HUES64 (cell line): ENCODE measurements around the gene TMEM253.
A peak's percentile ranks its signal among the peaks of the same experiment; 100 is the strongest.

ENCODE experiments used
- H3K27ac ChIP-seq: 2 replicates; pipeline ENCODE4 v1.7.0; 2013; ENCODE audit warnings: low read depth, low read length, inconsistent platforms
- H3K27me3 ChIP-seq: 2 replicates; pipeline ENCODE4 v1.6.1; 2013; ENCODE audit warnings: mild to moderate bottlenecking, low read length; ENCODE audit not compliant: insufficient read depth
- H3K36me3 ChIP-seq: 2 replicates; pipeline ENCODE4 v1.6.1; 2013; ENCODE audit warnings: mild to moderate bottlenecking, low read length; ENCODE audit not compliant: insufficient read depth
- H3K4me1 ChIP-seq: 2 replicates; pipeline ENCODE4 v1.6.1; 2013; ENCODE audit warnings: mild to moderate bottlenecking, low read length, moderate library complexity; ENCODE audit not compliant: insufficient read depth
- H3K4me3 ChIP-seq: 2 replicates; pipeline ENCODE4 v1.5.1; 2013; ENCODE audit warnings: mild to moderate bottlenecking, low read length, moderate library complexity
- H3K9ac ChIP-seq: 2 replicates; pipeline ENCODE4 v1.6.1; 2013; ENCODE audit warnings: mild to moderate bottlenecking, low read depth, low read length
- H3K9me3 ChIP-seq: 2 replicates; pipeline ENCODE4 v1.6.1; 2013; ENCODE audit warnings: low read depth, low read length; ENCODE audit not compliant: insufficient read depth
- WGBS: fragments of 150-250, 120-280 bp; methylation state at CpG from one replicate; pipeline ENCODE4 v1.1.7; 2013; ENCODE audit warnings: missing lambda C conversion rate; 5-methylcytosine and 5-hydroxymethylcytosine counted together

TMEM253 gene

GRCh38 chr14:21072031-21072473 is 28.8 kb upstream of the TMEM253 start:
- Histone ChIP-seq H3K27ac (peak overlapping the region; percentile 90), H3K36me3 (peaks cover 47% of the 10 kb centered on the region), H3K9me3 (no peaks in the 10 kb centered on the region), H3K9ac (peak overlapping the region; percentile 37; the same call in 1 of the 2 replicates), H3K4me3 (peak overlapping the region; percentile 80), H3K27me3 (peaks cover 16% of the 10 kb centered on the region), H3K4me1 (peaks cover 14% of the 10 kb centered on the region)
- WGBS: 27% methylated on average over 4 of the region's 4 CpGs

GRCh38 chr14:21072781-21073339 is 28.0 kb upstream of the TMEM253 start:
- no peaks in the 10 kb centered on the region for H3K9me3 ChIP-seq
- no peak overlapping the region for H3K27ac ChIP-seq
- peaks cover 9% of the 10 kb centered on the region for H3K27me3 ChIP-seq
- H3K36me3 ChIP-seq: peaks cover 55% of the 10 kb centered on the region
- H3K4me3 ChIP-seq: no peak overlapping the region
- 95% methylated on average over 9 of the region's 9 CpGs for WGBS
- peaks cover 14% of the 10 kb centered on the region for H3K4me1 ChIP-seq
- no peak overlapping the region for H3K9ac ChIP-seq

GRCh38 chr14:21073921-21074320 is 26.9 kb upstream of the TMEM253 start:
- peaks cover 66% of the 10 kb centered on the region for H3K36me3 ChIP-seq
- H3K9ac ChIP-seq: no peak overlapping the region
- no peak overlapping the region for H3K27ac ChIP-seq
- H3K4me1 ChIP-seq: peaks cover 14% of the 10 kb centered on the region
- no peaks in the 10 kb centered on the region for H3K9me3 ChIP-seq
- peaks cover under 1% of the 10 kb centered on the region; the same call in 1 of the 2 replicates for H3K27me3 ChIP-seq
- no peak overlapping the region for H3K4me3 ChIP-seq
- WGBS: 95% methylated on average over 9 of the region's 9 CpGs

- peaks cover 14% of the 10 kb centered on the region for H3K4me1 ChIP-seq
- H3K4me3 ChIP-seq: no peak overlapping the region
- peaks cover 73% of the 10 kb centered on the region for H3K36me3 ChIP-seq
- H3K27me3 ChIP-seq: no peaks in the 10 kb centered on the region
- WGBS: 93% methylated on average over 26 of the region's 26 CpGs
- no peaks in the 10 kb centered on the region for H3K9me3 ChIP-seq
- no peak overlapping the region for H3K27ac ChIP-seq
- H3K9ac ChIP-seq: no peak overlapping the region
Observed at GRCh38 chr14:21074398-21075272, 26.2 kb upstream of the TMEM253 start.

- Histone ChIP-seq H3K36me3 (peaks cover 85% of the 10 kb centered on the region), H3K27me3 (no peaks in the 10 kb centered on the region)
Observed at GRCh38 chr14:21075719-21076437, 25.0 kb upstream of the TMEM253 start.

GRCh38 chr14:21077672-21078071 is 23.2 kb upstream of the TMEM253 start:
- Histone ChIP-seq H3K9ac (no peak overlapping the region), H3K4me1 (peaks cover 4% of the 10 kb centered on the region), H3K4me3 (no peak overlapping the region), H3K36me3 (peaks cover 99% of the 10 kb centered on the region), H3K27ac (no peak overlapping the region), H3K9me3 (no peaks in the 10 kb centered on the region), H3K27me3 (no peaks in the 10 kb centered on the region)
- 95% methylated on average over 2 of the region's 2 CpGs for WGBS

More at GRCh38 chr14:21075719-21076437, 25.0 kb upstream of the TMEM253 start:
- H3K9me3 ChIP-seq: no peaks in the 10 kb centered on the region
- H3K4me1 ChIP-seq: peaks cover 14% of the 10 kb centered on the region
- H3K9ac ChIP-seq: no peak overlapping the region
- no peak overlapping the region for H3K27ac ChIP-seq
- no peak overlapping the region for H3K4me3 ChIP-seq
- WGBS: 95% methylated on average over 9 of the region's 9 CpGs

GRCh38 chr14:21078287-21078686 is 22.6 kb upstream of the TMEM253 start:
- Histone ChIP-seq H3K9ac (no peak overlapping the region), H3K36me3 (peaks cover 97% of the 10 kb centered on the region), H3K4me3 (no peak overlapping the region), H3K4me1 (no peaks in the 10 kb centered on the region), H3K27ac (no peak overlapping the region), H3K9me3 (no peaks in the 10 kb centered on the region), H3K27me3 (no peaks in the 10 kb centered on the region)
- 98% methylated on average over 5 of the region's 5 CpGs for WGBS

GRCh38 chr14:21078726-21079125 is 22.1 kb upstream of the TMEM253 start:
- no peak overlapping the region for H3K4me3 ChIP-seq
- no peaks in the 10 kb centered on the region for H3K9me3 ChIP-seq
- 97% methylated on average over 9 of the region's 10 CpGs for WGBS
- H3K27ac ChIP-seq: no peak overlapping the region
- H3K36me3 ChIP-seq: peaks cover 94% of the 10 kb centered on the region
- no peak overlapping the region for H3K9ac ChIP-seq
- H3K27me3 ChIP-seq: no peaks in the 10 kb centered on the region
- no peaks in the 10 kb centered on the region for H3K4me1 ChIP-seq

- Histone ChIP-seq H3K9me3 (no peaks in the 10 kb centered on the region), H3K36me3 (peaks cover 95% of the 10 kb centered on the region), H3K4me1 (no peaks in the 10 kb centered on the region; the same call in 1 of the 2 replicates), H3K27ac (no peak overlapping the region), H3K27me3 (no peaks in the 10 kb centered on the region), H3K4me3 (no peak overlapping the region), H3K9ac (no peak overlapping the region)
- WGBS: 93% methylated on average over 30 of the region's 30 CpGs
Observed at GRCh38 chr14:21081521-21082142, 19.2 kb upstream of the TMEM253 start.

GRCh38 chr14:21083565-21084325 is 17.1 kb upstream of the TMEM253 start:
- 97% methylated on average over 11 of the region's 11 CpGs for WGBS
- H3K9ac ChIP-seq: no peak overlapping the region

More at GRCh38 chr14:21083565-21084325, 17.1 kb upstream of the TMEM253 start:
- H3K36me3 ChIP-seq: peaks cover 88% of the 10 kb centered on the region
- peaks cover 3% of the 10 kb centered on the region; the same call in 1 of the 2 replicates for H3K4me1 ChIP-seq
- no peaks in the 10 kb centered on the region for H3K27me3 ChIP-seq
- no peak overlapping the region for H3K4me3 ChIP-seq
- no peak overlapping the region for H3K27ac ChIP-seq
- H3K9me3 ChIP-seq: no peaks in the 10 kb centered on the region
